Fibroblast of skin of left quadriceps (primary cell): ENCODE results near the gene SIX3.

ENCODE experiments used
- DNase-seq, 2 experiments: peaks; one replicate each; pipeline ENCODE4 v3.0.0-alpha.2; 2013; ENCODE audit warnings: low read depth in 2 of 2

Gene SIX3

DNA sequence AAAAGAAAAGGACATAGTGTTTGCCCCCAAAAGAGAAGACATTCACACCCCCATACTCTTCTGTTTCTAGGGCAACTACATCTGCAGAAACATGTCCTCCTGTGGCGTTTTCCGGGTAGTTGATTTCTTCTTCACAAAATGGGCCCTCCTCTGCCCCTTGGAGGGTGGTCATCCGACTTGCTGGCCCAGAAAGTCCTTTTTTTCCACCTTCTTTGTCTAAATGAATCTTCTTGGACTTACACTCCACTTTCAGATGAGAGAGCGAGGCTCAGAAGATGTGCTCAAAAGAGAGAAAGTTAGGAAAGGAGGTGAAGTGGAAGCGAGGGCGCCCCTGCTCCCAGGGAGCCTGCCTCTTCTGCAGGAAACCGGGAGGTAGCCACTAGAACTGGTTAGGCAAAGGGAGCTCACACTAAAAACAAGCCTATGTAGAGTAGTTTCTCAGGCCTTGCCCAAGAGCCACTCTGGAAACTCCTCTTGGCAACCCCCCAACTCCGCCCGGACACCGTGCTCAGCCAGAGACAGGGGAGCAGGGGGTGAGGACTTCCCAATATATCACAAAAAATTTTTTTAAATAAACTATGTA is 10.2 kb upstream of the SIX3 start:
- no peak for DNase-seq

DNA sequence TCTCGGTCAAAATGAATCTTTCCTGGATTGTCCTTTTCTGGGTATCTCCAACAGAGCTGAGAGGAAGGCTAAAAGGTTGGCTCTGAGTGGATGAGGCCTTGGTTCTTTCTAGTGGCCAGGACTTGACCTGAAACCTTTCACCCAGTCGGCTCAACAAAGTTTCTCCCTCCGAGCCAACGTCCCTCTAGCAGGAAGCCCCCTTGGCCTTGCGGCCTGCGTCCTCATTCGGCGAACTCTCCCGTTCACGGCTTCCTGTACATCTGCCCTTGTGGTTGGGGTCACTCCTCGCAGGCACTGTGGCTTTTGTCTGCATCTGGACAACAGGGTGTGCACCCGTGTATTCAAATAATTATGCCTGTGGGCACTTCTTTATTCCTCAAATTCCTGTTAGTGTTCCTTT is 9.4 kb upstream of the SIX3 start:
- DNase-seq: no peak

DNA sequence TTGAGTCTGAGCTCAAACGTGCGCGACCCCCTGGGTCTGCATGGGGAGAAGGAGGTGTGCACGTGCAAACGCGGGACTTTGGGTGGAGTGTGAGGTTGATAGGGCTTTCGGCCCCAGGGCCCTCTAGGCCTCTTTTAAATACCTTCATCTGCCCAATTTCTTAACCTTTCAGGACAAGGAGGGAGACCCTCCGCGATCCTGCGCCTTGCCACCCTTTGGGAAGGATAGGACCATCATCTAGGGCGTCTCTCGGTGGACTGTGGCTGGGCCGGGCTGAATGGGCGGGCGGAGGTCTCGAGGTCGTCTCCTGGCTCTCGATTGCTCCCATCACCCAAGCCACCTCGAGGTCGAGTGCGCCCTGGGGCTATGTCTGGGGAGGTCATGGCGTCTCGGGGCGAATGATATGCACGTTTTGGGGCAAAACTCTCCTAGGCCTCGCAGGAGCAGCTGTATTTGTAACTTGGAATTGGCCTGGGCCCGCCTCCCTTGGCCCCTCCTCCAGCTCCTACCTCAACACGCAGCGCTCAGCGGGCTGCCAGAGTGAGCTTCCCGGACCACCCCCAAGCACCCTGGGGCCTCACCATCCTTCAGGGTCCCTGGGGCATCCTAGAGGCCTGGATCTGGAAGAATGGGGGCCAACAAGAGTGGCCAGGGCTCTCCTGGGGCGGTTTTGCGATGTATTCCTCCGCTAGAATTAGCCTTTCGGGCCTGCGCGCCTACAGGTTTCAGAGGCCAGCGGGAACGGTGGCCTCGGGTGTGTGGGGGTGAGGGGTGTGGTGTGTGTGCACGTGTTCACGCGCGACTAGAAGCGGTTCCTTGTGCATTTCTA is 8.7 kb upstream of the SIX3 start:
- DNase-seq: no peak

DNA sequence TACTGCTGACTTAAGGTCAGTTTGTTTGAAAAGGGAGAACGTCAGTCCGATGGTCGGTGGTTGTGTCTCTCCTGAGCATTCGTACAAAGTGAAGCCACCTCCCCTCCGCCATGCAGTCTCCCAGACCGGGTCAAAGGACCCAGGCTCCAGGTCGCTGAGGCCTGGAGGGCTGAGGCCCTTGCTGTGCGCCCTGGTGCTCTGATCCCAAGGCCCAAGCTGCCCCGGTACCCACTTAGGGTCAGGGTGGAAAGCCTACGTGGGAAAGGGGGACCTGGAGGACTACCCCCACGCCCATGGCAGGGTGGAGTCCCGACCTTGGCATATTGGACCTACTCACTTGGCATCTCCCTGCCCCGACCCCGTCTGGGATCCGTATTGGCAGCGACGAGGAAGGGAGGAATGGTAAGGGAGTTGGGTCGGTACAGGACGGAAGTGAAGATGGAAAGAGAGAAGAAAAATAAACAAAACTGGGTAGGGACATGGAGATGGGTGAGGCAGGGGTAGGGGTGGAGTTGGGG is 8.0 kb upstream of the SIX3 start:
- no peak for DNase-seq

DNA sequence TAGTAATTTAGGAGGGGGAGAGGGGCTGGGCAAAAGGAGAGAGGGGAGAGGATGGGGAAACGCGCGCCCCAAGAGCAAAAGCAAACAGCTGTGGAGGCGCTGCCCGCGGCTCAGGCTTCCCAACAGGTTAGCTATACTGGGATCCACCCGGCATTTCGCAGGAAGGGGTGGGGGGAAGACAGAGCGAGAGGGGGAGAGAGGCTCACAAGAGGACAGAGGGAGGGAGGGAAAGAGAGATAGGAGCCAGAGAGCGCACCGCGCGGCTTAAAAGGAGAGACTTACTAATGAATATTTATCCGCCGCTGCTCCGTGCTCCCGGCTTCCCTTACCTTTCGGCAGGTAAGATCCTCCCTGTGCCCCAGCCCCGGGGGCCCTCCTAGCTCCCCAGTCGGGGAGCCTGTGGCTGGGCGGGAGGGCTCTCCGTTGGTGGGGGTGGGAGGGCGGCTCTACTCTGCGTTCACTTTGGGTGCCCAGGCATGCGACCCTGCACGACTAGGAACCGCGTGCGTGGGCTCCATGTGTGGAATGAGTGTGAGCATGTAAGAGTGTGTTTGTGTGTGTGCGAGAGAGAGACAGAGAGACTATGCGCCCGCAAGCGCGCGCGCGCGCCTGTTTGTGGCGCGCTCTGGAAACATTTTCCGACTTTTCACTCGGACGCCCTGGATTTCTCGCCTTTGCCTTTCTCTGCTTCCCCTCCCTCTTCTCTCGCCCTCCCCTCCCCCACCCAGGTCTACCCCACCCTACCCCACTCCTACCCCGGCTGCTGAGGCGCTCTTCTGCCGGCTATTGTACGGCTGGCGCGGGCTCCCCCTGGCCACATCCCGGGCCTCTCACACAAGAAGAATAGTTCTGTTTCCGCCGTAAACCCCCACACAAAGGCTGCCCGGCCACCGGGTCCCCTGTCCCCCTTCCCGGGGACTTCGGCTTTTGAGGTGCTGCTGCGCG is 7.2 kb upstream of the SIX3 start:
- DNase-seq: no peak

DNA sequence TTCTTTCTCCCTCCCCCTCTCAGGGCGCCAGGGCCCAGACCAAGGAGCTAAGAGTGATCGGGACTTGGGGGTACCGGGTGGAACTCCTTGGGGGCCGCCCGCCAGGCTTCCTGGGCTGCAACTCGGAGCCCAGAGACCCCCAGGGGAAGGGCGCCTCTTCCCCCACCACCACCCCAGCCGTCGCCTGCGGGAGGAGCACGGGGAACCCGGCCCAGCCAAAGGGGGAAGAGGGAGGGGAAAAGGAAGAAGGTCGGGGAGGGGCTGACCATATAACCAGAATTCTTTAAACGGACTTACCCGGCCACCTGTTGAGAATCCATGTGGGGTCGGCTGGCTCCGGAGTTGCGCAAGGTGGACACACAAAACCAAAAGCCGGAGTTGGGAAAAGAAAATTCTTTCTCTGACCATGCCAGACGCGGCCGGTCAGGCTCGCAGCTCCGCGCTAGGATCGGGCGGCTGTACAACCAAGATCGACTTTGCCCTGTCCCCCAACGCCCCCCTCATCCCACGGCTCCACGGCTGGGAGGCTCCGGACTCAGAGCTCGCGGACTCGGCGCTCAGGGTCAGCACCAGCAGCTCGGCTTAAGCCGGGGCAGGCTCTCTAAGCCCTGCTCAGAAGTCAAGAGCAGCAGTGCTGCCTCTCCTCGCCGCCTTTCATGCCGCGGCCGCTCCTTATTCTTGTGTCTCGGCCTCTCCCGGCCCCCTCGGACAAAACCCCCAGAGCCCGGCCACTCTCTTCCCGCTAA is 6.3 kb upstream of the SIX3 start:
- DNase-seq: no peak

DNA sequence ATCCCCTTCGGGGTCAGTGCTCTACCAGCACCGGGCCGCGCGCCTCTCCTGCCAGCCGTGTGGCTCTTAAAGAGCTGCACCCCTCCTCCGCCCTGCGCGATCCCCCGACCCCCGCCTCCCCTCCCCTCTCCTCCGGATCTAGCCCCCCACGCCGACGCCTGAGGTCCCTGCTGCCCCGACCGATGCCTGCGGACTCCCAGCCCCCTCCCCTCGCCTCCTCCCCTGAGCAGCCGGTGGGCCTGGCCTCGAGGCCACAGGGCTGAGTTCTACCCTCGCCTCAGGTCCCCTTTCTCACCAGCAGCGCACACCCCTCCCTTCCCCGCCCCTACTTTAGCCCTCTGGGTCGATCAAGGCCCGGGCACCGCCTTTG is 5.8 kb upstream of the SIX3 start:
- DNase-seq: no peak

DNA sequence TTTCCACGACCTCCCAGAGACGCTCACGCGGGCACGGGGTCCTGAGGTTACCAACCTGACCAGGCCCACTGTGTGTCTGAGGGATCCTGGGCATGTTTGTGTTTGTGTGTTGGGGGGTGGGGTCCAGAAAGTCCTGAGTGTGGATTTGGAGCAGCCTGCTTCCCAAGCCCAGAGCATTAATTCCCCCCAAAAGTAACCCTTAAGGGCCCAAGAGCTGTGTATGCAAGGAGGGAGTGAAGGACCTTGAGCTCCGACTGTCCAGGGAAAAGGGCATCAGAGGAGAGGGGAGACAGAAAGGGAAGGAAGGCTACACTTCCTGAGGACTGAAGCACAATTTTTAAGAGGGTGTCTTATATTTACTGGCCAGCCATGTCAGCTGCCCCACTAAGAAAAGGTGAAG is 5.2 kb upstream of the SIX3 start:
- no peak for DNase-seq

DNA sequence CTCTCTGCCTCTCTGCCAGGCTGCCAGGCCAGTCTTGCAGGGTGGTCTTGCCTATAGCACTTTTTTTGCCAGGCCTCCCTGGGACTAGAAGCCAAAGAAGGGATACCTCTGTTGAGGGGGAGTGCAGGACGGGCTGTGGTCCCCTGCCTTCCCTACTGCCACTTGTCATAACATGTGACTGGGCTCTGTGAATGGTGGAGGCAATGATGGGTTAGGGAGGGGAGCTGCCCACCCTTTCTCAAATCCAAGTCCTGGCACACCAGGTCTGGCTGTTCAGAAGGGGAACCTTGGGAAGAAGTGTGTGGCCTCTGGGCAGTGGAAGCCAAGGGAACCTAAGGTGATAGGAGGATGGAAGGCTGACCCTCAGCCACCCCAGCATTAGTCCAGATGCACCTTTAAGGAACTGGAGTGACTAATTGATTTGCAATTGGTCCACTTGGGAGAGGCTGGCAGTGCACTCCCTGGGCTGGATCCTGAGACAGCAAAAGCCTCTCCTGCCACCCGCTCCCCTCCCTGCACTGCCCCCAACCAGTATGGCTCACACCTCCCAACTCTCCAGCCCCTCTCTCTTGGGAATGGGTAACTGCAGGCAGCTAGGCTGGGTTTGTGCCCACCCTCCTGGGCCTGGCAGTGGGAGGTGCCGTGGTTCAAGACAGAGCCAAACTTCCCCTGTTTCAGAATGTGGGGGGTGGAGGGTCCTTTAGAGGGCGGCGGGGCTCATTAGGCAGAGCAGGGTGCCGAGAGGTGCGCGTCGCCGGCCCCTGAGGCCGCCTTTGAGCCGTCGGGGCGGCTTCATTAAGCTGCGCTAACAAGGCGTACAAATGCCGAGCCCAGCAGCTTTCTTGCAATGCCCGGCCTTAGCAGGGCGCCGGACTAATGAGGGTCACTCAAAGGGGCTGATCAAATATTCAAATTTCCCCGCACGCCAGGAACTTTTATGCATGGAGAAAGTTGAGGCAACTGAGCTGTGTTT is 4.5 kb upstream of the SIX3 start:
- DNase-seq: no peak

DNA sequence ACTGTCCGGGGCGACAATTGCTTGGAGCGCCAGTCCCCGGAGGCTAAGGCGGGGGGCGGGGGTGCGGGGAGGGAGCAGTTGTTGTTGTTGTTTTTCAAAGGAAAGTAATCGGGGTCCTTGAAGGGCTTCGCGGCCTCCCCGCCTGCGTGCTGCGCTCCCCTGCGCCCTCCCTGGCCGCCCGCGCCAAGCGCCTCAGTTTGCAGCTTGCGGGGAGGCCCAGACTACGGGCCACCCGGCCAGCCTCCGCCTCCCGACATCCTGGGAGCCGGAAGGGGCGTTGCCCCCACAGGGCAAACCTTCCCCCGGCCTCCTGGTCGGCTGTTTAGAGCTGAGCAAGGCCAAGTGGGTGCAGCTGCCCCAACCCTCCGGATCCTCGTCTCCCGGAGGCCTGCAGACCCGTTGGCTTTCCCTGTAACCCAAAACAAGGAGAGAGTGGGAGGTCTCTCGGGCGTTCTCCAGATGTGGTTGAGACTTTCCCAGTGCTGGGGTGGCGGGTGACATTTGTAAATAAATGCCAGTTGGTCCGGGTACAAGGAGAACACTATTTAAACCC is 3.7 kb upstream of the SIX3 start:
- no peak for DNase-seq

DNA sequence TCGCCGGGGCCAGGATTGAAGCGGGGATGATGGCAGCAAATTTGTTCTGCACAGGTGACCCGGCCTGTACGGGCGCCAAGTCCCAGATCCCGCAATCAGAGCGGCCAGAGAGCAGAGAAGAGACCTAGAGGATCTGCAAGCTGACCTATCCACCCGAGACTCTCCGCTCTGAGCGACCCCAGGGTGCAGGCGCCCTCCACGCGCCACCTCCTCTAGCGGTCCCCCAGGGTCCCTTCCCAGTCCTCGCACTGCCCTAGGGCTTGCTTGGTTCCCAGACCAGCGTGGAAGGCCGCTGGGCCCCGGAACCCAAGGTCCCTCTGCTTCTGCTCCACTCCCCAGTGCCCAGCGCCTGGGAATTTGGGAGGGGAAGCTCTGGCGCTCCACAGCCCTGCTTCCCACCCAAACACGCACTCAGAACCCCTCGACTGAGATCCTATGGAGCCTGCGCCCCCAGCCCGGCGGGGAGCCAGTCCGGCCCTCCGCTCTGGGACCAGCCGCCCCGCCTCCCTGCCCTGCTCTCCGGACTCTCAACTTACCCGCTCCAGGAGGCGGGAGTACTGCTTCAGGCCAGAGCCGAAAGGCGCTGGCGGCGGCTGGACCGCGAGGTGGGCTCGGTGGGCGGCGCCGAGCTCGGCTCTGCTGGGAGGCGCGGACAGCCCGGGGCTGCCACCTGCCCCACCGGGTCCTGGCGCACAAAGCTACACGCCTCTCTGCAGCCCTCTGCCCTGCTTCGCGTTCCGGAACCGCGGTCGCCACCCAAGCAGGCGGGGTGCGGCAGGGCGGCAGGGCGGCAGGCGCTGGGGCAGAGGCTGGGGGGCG is 3.0 kb upstream of the SIX3 start:
- DNase-seq: no peak

DNA sequence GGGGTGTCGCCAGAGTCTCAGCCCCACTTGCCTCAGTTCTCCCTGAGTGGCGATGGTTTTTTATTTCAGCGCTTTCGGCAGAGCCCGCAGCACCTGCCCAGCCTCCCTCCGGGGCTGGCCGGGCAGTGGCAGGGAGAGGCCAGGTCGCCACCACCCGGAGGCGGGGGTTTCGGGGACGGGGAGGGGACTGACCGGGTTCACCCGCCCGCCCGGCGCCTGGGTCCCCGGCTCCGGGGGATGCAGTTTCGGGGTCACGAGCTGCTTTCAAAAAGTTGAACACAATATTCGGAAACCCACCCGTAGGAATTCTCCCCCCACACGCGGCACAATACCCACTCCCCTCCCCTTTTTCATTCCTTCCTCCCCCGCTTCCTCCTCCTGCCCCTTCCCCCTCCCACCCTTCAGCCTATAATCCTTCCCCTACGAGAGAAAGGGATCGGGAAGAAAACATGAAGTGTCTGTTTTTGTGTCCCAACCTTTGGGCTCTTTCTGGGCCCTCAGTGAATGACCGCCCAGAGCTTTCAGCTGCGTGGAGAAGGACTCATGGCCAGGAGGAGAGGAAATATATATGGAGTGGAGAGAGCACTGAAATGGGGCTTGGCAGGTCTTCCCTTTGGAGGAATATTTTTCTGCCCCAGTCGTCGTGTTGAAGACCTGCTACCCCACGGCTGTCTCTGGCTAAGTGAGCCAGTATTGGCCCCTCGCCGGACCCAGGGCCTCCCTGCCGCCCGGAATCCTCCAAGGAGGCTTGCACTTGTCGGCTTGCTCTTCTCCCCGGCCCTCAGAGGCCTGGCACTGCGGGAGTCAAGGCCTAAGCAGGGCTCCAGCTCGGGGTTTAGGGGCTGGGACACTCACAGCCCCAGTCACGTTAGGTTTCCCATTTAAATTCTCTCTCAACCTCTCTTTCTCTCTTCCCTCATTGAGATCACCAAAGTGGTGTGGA is 2.1 kb upstream of the SIX3 start:
- no peak for DNase-seq

DNA sequence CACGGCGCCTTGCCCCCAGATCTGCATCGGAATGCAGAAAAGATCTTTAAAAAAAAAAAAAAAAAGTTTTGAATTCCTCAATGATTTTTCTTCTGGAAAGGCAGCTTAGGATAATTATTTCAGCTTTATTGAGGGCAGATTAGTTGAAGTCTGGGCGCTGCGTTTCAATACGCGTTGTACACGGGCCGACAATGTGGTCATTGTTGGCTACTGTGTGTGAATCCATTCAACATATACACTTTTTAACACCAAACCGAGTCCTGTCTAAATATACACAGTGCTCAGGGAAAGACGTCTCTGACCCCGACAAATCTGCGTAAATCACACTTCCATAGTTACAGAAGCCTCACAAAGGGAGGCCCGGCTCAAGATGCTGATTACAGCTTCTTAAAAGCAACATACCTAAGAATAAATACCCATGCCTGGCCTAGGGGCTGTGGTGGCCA is 1.4 kb upstream of the SIX3 start:
- DNase-seq: no peak

DNA sequence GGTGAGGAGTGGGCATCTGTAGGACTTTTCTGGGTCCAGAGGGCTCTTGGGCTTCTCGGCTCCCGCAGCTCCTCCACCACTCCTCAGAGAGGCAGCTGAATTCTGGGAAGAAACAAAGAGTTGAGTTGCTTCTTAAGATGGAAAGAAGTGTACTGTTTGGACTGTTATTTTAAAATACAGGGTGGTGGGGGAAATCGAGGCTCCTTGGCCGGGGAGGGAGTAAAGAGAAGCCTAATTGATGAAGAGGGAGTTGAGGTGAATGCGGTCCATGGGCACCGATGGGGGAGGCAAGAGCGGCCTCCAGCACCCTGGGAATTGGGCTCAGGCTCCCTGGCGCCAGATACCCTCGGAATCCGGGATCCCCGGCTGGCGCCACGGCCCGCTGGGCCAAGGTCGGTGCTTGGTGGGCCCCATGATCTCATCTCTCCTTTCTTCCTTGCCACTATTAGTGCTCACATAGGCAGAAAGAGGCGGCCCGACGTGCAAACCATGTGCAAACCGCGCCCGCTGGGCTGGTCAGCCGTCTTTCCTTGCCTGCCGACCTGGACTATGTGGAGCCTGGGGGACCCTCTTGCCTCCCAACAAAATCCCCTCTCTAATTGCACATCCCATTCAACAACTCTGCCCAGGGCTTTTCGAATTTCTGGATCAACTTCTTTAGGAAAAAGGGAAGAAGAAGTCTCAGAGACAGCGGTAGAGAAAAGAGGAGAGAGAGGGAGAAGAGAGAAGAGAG is 604 bp upstream of the SIX3 start:
- DNase-seq: no peak

DNA sequence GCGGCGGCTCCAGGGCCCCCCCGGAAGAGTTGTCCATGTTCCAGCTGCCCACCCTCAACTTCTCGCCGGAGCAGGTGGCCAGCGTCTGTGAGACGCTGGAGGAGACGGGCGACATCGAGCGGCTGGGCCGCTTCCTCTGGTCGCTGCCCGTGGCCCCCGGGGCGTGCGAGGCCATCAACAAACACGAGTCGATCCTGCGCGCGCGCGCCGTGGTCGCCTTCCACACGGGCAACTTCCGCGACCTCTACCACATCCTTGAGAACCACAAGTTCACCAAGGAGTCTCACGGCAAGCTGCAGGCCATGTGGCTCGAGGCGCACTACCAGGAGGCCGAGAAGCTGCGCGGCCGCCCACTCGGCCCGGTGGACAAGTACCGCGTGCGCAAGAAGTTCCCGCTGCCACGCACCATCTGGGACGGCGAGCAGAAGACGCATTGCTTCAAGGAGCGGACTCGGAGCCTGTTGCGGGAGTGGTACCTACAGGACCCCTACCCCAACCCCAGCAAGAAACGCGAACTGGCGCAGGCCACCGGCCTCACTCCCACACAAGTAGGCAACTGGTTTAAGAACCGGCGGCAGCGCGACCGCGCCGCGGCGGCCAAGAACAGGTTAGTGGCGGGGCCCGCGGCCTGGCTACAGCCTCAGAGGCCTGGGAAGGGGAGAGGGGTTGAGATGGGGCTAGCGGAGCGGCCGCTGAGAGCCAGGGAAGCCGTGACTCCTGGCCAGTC is 965 bp downstream of the SIX3 start:
- DNase-seq: no peak

DNA sequence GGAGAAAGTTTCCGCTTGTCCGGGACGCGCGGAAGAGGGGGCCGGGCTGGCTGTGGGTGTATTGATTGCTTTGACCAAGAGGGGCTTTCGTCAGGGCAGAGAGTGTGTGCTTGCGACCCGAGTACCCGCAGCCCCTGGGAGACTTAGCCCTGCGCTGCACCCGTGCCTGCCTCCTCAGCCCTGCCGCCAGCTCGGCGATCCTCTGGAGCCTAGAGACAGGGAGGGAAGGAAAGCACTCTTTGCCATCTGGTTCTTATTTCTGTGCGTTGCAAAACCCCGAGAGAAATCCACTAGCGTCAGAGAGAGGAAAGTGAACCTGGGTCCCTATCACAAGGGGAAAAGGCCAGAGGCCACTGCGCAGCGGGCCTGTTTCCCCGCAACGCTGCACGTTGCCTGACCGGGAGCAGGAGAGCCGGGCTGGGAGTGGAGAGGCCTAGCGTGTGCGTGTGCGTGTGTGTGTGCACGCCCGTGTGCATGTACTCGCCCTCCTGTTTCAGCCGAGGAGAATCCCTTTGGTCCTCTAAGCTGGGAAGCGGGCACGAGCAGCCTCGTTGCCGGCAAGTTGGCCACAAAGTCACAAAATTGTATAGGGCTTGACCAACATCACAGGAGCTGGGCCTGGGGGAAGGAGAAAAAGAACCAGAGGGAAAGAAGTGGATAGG is 1.7 kb downstream of the SIX3 start:
- no peak for DNase-seq
